GM06990 (cell line): Measurements from ENCODE around the gene GRIK2.

ENCODE experiments used
- DNase-seq: peaks from one replicate; pipeline ENCODE4 v3.0.0-alpha.2; 2011; ENCODE audit not compliant: insufficient read length; ENCODE audit errors: extremely low read depth
- H3K27me3 ChIP-seq: replicated peaks from 2 replicates; pipeline ENCODE4 v1.6.0; 2011; ENCODE audit warnings: low read length; ENCODE audit not compliant: control insufficient read depth, insufficient read depth
- H3K36me3 ChIP-seq: 2 replicates; pipeline ENCODE4 v1.5.1; 2011; ENCODE audit warnings: low read length; ENCODE audit not compliant: control insufficient read depth, insufficient read depth
- H3K4me3 ChIP-seq: replicated peaks from 2 replicates; pipeline ENCODE4 v1.5.1; 2011; ENCODE audit warnings: low read depth, mild to moderate bottlenecking, control low read depth, low read length
- TF ChIP-seq, protein P1 (sequence below): IDR thresholded peaks from 2 replicates; pipeline ENCODE4 v1.5.1; 2011; ENCODE audit warnings: low read length, control low read depth, mild to moderate bottlenecking, inconsistent platforms; ENCODE audit not compliant: insufficient read depth, poor library complexity, severe bottlenecking

Gene GRIK2

DNA sequence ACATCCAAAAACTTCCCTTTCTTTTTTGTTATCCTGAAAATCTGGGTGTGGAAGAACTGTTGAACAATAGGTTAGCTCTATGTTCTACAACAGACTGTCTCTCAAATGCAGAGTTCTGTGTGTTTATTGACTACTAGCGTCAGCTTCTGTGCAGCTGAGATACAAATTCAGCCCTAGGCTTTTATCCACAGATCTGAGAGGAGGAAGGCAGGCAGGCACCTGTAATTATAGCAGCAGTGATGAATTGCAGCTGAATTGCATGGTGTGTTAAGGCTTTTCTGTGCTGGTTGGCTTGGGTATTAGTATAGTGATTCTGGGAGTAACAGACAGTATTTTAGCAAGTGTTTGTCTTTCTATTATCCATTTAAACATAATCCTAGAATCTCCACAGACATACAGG is 24.4 kb downstream of the GRIK2 start:
- Histone ChIP-seq H3K36me3 (no peaks in the 10 kb centered on the region), H3K27me3 (no peaks in the 10 kb centered on the region), H3K4me3 (no peak overlapping the region)
- TF ChIP-seq, protein P1, sequence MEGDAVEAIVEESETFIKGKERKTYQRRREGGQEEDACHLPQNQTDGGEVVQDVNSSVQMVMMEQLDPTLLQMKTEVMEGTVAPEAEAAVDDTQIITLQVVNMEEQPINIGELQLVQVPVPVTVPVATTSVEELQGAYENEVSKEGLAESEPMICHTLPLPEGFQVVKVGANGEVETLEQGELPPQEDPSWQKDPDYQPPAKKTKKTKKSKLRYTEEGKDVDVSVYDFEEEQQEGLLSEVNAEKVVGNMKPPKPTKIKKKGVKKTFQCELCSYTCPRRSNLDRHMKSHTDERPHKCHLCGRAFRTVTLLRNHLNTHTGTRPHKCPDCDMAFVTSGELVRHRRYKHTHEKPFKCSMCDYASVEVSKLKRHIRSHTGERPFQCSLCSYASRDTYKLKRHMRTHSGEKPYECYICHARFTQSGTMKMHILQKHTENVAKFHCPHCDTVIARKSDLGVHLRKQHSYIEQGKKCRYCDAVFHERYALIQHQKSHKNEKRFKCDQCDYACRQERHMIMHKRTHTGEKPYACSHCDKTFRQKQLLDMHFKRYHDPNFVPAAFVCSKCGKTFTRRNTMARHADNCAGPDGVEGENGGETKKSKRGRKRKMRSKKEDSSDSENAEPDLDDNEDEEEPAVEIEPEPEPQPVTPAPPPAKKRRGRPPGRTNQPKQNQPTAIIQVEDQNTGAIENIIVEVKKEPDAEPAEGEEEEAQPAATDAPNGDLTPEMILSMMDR = no peak
- no peak for DNase-seq

DNA sequence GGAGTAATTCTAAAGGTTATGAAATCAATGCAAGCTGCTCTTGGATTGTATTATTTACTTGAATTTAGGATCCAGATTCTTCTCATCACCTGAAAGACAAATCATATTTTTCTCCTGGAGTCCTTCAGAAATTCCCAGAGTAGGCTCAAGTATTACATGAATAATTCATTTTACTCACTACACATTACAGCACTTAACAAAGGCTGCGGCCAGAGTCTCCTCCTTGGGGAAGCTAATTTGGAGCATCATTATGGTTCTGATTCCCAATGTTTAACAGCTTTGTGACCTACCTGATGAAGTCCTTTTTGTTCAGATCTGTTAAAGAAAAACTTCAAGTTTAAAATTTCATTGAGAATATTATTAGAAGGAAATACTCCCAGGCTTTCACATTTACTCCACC is 28.7 kb downstream of the GRIK2 start:
- TF ChIP-seq, protein P1 = no peak
- Histone ChIP-seq H3K4me3 (no peak overlapping the region), H3K36me3 (no peaks in the 10 kb centered on the region), H3K27me3 (no peaks in the 10 kb centered on the region)
- DNase-seq = no peak

DNA sequence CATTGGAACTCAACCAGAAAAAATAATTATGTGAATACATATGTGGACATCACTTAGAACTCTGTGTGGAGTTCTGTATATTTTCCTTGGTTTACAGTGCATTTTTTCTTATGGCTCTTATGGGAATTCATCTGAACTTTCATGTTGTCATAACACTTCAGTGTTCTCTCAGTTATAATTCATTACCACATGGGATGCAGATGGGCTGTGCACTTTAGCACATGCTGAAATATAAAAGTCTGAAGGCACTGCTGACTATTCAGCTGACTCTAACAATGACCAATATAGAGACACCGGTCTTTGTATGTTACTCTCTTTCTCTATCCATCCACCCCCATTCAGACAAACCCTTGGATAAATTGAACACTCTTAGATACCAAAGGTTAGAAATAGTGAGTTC is 29.3 kb downstream of the GRIK2 start:
- H3K36me3 ChIP-seq = no peaks in the 10 kb centered on the region
- TF ChIP-seq, protein P1 = no peak
- no peak for DNase-seq
- H3K4me3 ChIP-seq = no peak overlapping the region
- H3K27me3 ChIP-seq = no peaks in the 10 kb centered on the region

DNA sequence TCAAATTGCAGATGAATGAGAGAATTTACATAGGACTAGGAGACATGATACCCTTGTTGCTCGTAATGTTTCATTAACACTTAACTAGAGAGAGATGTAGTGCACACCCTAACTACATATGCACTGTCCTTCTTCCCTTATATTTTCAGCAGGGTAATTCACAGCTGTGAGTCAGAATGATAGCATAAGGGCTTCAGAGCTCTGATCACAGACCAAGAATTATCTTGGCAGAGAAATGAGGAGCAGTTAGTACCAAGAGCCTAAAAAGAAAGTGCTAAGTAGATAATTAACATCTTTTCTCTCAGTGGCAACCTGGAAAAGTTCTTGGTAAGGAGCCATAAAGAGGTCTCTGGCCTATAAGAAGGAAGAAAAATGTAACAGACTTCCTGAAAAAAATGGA is 35.8 kb downstream of the GRIK2 start:
- no peak for DNase-seq
- no peaks in the 10 kb centered on the region for H3K27me3 ChIP-seq
- no peaks in the 10 kb centered on the region for H3K36me3 ChIP-seq
- no peak overlapping the region for H3K4me3 ChIP-seq
- TF ChIP-seq, protein P1 = no peak

DNA sequence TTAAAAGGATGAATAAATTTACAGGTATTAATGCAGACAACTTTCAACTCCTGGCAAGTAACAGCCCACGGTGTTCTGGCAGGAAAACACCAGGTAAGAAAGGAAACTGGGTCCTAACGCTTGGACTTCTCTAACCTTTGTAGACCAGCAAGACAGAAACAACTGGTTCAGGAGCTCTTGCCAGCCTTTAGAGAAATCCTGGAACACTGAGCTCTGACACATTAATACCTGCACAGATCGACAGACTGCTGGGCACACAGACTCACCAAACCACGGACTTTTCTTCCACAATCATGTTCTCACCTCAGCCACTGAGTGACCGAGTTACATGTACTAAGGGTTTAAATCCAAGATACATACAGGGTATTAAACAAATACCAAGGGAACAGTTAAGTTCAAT is 36.3 kb downstream of the GRIK2 start:
- Histone ChIP-seq H3K4me3 (no peak overlapping the region), H3K36me3 (no peaks in the 10 kb centered on the region), H3K27me3 (no peaks in the 10 kb centered on the region)
- TF ChIP-seq, protein P1 = no peak
- DNase-seq = no peak

DNA sequence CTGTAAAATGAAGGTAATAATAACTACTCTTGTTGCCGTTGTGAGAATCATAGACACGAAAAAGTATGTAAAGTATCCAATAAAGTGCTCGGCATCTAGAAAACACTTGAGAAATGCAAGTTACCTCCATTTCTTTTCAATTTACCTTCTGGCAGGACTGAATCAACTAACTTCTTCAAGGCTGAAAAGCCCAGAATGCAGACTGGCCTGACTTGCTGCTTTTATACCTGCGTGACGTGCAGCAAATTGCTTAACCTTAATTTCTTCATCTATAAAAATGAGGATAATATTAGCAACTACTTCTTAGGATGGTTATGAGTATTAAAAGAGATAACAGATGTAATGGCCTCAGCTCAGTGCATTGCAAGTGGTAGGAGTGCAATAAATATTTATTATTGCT is 39.6 kb downstream of the GRIK2 start:
- no peaks in the 10 kb centered on the region for H3K36me3 ChIP-seq
- TF ChIP-seq, protein P1 = no peak
- DNase-seq = no peak
- H3K27me3 ChIP-seq = no peaks in the 10 kb centered on the region
- H3K4me3 ChIP-seq = no peak overlapping the region
